Stomach (tissue), 9 donors: ENCODE results near the gene CSRP1. TPM values are rescaled to one million over a fixed set of nuclear protein-coding genes. Genes with fewer than 3 reads are reported as not detected.

ENCODE experiments used
- DNase-seq, 2 donors: peaks; one replicate each; pipeline versions ENCODE4 v3.0.0 to v3.0.0-alpha.2; 2013 to 2019
- H3K27ac ChIP-seq, 5 donors: fragments of 200-600 bp in 4 of 5; sonication (generic) in 4 of 5; one replicate each; pipeline ENCODE4 v1.5.1; 2013 to 2019; ENCODE audit warnings: mild to moderate bottlenecking in 1 of 5, moderate library complexity in 1 of 5
- H3K27me3 ChIP-seq, 3 donors: fragments of 200-600 bp; sonication (generic); one replicate each; pipeline ENCODE4 v1.5.1; 2017 to 2019; ENCODE audit warnings: mixed run types in 1 of 3
- H3K36me3 ChIP-seq, 4 donors: fragments of 200-600 bp; sonication (generic); 1 replicate in 3 of 4; 2 replicates in 1 of 4; pipeline ENCODE4 v1.5.1; 2016 to 2019
- H3K4me1 ChIP-seq, 4 donors: fragments of 200-600 bp; sonication (generic); one replicate each; pipeline ENCODE4 v1.5.1; 2016 to 2019
- H3K4me3 ChIP-seq, 4 donors: fragments of 200-600 bp; sonication (generic) in 3 of 4; one replicate each; pipeline ENCODE4 v1.5.1; 2016 to 2019; ENCODE audit warnings: mild to moderate bottlenecking in 1 of 4
- H3K9me3 ChIP-seq, 4 donors: fragments of 200-600 bp; sonication (generic); one replicate each; pipeline ENCODE4 v1.5.1; 2016 to 2019
- CTCF ChIP-seq, 7 experiments: fragments of 450-650 bp in 4 of 7; fragments of 200-600 bp in 3 of 7; sonication (generic) in 3 of 7; IDR thresholded peaks; one replicate each; pipeline ENCODE4 v1.5.1; 2016 to 2019; ENCODE audit warnings: antibody characterized with exemption in 7 of 7, control low read depth in 2 of 7, mild to moderate bottlenecking in 1 of 7
- EP300 ChIP-seq: sonication (generic); formaldehyde crosslinking; IDR thresholded peaks from one replicate; pipeline ENCODE4 v1.6.1; 2017; ENCODE audit warnings: antibody characterized with exemption
- POLR2A ChIP-seq, 4 donors: fragments of 450-650 bp; IDR thresholded peaks; one replicate each; pipeline ENCODE4 v1.6.1; 2016; ENCODE audit warnings: antibody characterized with exemption in 4 of 4, control low read depth in 2 of 4, mild to moderate bottlenecking in 1 of 4, moderate library complexity in 1 of 4
- POLR2AphosphoS5 ChIP-seq, 3 donors: sonication (generic); formaldehyde crosslinking; IDR thresholded peaks; one replicate each; pipeline ENCODE4 v1.6.1; 2016; ENCODE audit warnings: antibody characterized with exemption in 3 of 3
- WGBS, 5 donors: extraction: QIAGEN DNeasy Blood & Tissue Kit in 3 of 5; methylation state at CpG; one replicate each; pipeline versions ENCODE4 v1.1.5 to v1.1.7; 2013 to 2018; 5-methylcytosine and 5-hydroxymethylcytosine counted together
- intact Hi-C: fragments of 100-400 bp; cut with DNase I; formaldehyde crosslinking; loops from one replicate; pipeline ENCODE4 v1.15.1; 2023; ENCODE audit warnings: low total_unique reads
- polyA plus RNA-seq, 3 donors: library from polyadenylated mRNA; stranded (reverse); fragments of 200-250 nt; gene quantifications; one replicate each; pipeline ENCODE4 v1.2.3, GENCODE V29; 2013
- total RNA-seq, 5 donors: library from RNA; depleted of rRNA; stranded (reverse); fragments of >200 nt; gene quantifications; one replicate each; pipeline versions ENCODE4 v1.1.0 to v1.2.3, GENCODE V29; 2014 to 2016
- donor health status: healthy with polysubstance abuse.
- donor health status: Bipolar disorder and iron deficiency.
- donor health status: healthy.

CSRP1 gene
- total and polyA plus RNA-seq, 8 donors = 220 to 2,162 (median 528) TPM

- DNase-seq = no peak
- WGBS, 5 donors = 61 to 81% (median 68%) methylated on average over 3 of the region's 3 CpGs
- H3K27me3 ChIP-seq = no peaks in the 10 kb centered on the region
- H3K4me1 ChIP-seq = peaks cover 65 to 94% (median 81%) of the 10 kb centered on the region in 4 donors
- peaks cover 0 to 10% (median 5%) of the 10 kb centered on the region in 4 donors for H3K36me3 ChIP-seq
- no peaks in the 10 kb centered on the region for H3K9me3 ChIP-seq
- intact Hi-C loops = no loop called here
- TF ChIP-seq POLR2A (IDR thresholded peaks at IDR 0.05) (no peak), EP300 (no peak), CTCF (IDR thresholded peaks at IDR 0.05) (no peak), POLR2AphosphoS5 (IDR thresholded peaks at IDR 0.05) (no peak)
- peak overlapping the region; percentile 5 to 96 (median 95) for H3K27ac ChIP-seq
- H3K4me3 ChIP-seq = peak overlapping the region; percentile 6 to 77 (median 12)
Observed at GRCh38 chr1:201502511-201502857, 4.4 kb downstream of the CSRP1 start.

- H3K4me1 ChIP-seq = peaks cover 61 to 95% (median 79%) of the 10 kb centered on the region in 4 donors
- peak overlapping the region in 3 of 4 donors; percentile 9 to 77 (median 14) for H3K4me3 ChIP-seq
- peak overlapping the region; percentile 5 to 96 (median 95) for H3K27ac ChIP-seq
- H3K36me3 ChIP-seq = peaks cover 0 to 12% (median 5%) of the 10 kb centered on the region in 4 donors
- intact Hi-C loops = no loop called here
- H3K9me3 ChIP-seq = no peaks in the 10 kb centered on the region
- 56 to 73% (median 66%) methylated on average over 9 to 10 of the region's 10 CpGs for WGBS, 5 donors
- DNase-seq = peak in 1 of 2 donors; percentile 72
- TF ChIP-seq EP300 (no peak), CTCF (IDR thresholded peaks at IDR 0.05) (no peak), POLR2AphosphoS5 (IDR thresholded peaks at IDR 0.05) (peak in 2 of 3 donors; percentile 19 to 34), POLR2A (IDR thresholded peaks at IDR 0.05) (no peak)
- H3K27me3 ChIP-seq = no peaks in the 10 kb centered on the region
Observed at GRCh38 chr1:201501812-201502510, 5.0 kb downstream of the CSRP1 start.

- 81 to 91% (median 83%) methylated on average over 8 of the region's 8 CpGs for WGBS, 5 donors
- no peaks in the 10 kb centered on the region for H3K9me3 ChIP-seq
- H3K36me3 ChIP-seq = peaks cover 0 to 17% (median 6%) of the 10 kb centered on the region in 4 donors
- peak overlapping the region in 4 of 5 donors; percentile 93 to 96 (median 95) for H3K27ac ChIP-seq
- intact Hi-C loops = no loop called here
- no peak for DNase-seq
- TF ChIP-seq POLR2AphosphoS5 (IDR thresholded peaks at IDR 0.05) (peak in 2 of 3 donors; percentile 46 to 69), EP300 (no peak)
- no peaks in the 10 kb centered on the region for H3K27me3 ChIP-seq
- peak overlapping the region in 2 of 4 donors; percentile 5 for H3K4me3 ChIP-seq
- H3K4me1 ChIP-seq = peaks cover 67 to 99% (median 82%) of the 10 kb centered on the region in 4 donors
Observed at GRCh38 chr1:201501144-201501543, 5.8 kb downstream of the CSRP1 start.

GRCh38 chr1:201500670-201501120 lies 6.2 kb downstream of the CSRP1 start:
- TF ChIP-seq POLR2AphosphoS5 (IDR thresholded peaks at IDR 0.05) (peak in 1 of 3 donors; percentile 15), POLR2A (IDR thresholded peaks at IDR 0.05) (no peak)
- DNase-seq = peak in 1 of 2 donors; percentile 70
- Histone ChIP-seq H3K9me3 (no peaks in the 10 kb centered on the region), H3K36me3 (peaks cover 2 to 22% (median 10%) of the 10 kb centered on the region in 4 donors), H3K4me1 (peaks cover 66 to 99% (median 82%) of the 10 kb centered on the region in 4 donors), H3K27me3 (no peaks in the 10 kb centered on the region), H3K4me3 (peak overlapping the region in 2 of 4 donors; percentile 2 to 5), H3K27ac (peak overlapping the region; percentile 19 to 96 (median 95))
- intact Hi-C loops = no loop called here
- 27 to 47% (median 42%) methylated on average over 4 of the region's 4 CpGs for WGBS, 5 donors

- no peaks in the 10 kb centered on the region for H3K9me3 ChIP-seq
- no peak for DNase-seq
- H3K27me3 ChIP-seq = no peaks in the 10 kb centered on the region
- H3K4me1 ChIP-seq = peaks cover 66 to 99% (median 82%) of the 10 kb centered on the region in 4 donors
- no peak for TF ChIP-seq CTCF (IDR thresholded peaks at IDR 0.05)
- no peak for TF ChIP-seq EP300
- TF ChIP-seq POLR2A (IDR thresholded peaks at IDR 0.05) = no peak
- peak in 1 of 3 donors; percentile 8 for TF ChIP-seq POLR2AphosphoS5 (IDR thresholded peaks at IDR 0.05)
- peak overlapping the region; percentile 19 to 96 (median 95) for H3K27ac ChIP-seq
- intact Hi-C loops = no loop called here
- peaks cover 6 to 28% (median 17%) of the 10 kb centered on the region in 4 donors for H3K36me3 ChIP-seq
- peak overlapping the region in 2 of 4 donors; percentile 2 to 5 for H3K4me3 ChIP-seq
- 62 to 84% (median 69%) methylated on average over 8 of the region's 8 CpGs for WGBS, 5 donors
Observed at GRCh38 chr1:201499795-201500669, 6.9 kb downstream of the CSRP1 start.
